K562 (cell line): Measurements from ENCODE around the gene TGFBR1. TPM values are rescaled to one million over a fixed set of nuclear protein-coding genes. Genes with fewer than 3 reads are reported as not detected.

Experiments used
- CEBPG ChIP-seq, 3 experiments: fragments of 200-800 bp in 1 of 3; sonication (Bioruptor generic) in 1 of 3; sonication (generic) in 1 of 3; formaldehyde crosslinking in 1 of 3; IDR thresholded peaks in 2 of 3; conservative IDR thresholded peaks in 1 of 3; 2 replicates each; pipeline versions ENCODE4 v1.6.1 to v1.8.0; 2016 to 2022; ENCODE audit warnings: missing compliant biosample characterization in 2 of 3, missing genetic modification characterization in 2 of 3, mild to moderate bottlenecking in 1 of 3, missing genetic modification reagents in 1 of 3
- ETS2 ChIP-seq: IDR thresholded peaks from 2 replicates; pipeline ENCODE4 v1.6.1; 2016; ENCODE audit warnings: borderline replicate concordance, missing genetic modification characterization, mild to moderate bottlenecking, moderate library complexity, missing compliant biosample characterization; ENCODE audit not compliant: poor library complexity, severe bottlenecking
- ETV5 ChIP-seq: sonication (generic); formaldehyde crosslinking; IDR thresholded peaks from 2 replicates; pipeline ENCODE4 v1.4.0; 2020; ENCODE audit warnings: low read depth, mild to moderate bottlenecking, missing genetic modification reagents
- HMGN3 ChIP-seq: IDR thresholded peaks from 2 replicates; pipeline ENCODE4 v1.6.1; 2011; ENCODE audit warnings: borderline replicate concordance, low read depth, mild to moderate bottlenecking, mixed read lengths, low read length; ENCODE audit not compliant: insufficient read length; ENCODE audit errors: extremely low read depth
- KDM5B ChIP-seq: fragments of 200-600 bp; sonication (generic); IDR thresholded peaks from 2 replicates; pipeline ENCODE4 v1.6.1; 2012; ENCODE audit warnings: low read depth, mild to moderate bottlenecking, moderate library complexity, low read length, control low read depth, inconsistent platforms; ENCODE audit not compliant: insufficient replicate concordance
- NR1H2 ChIP-seq: sonication (generic); formaldehyde crosslinking; IDR thresholded peaks from 2 replicates; pipeline ENCODE4 v1.4.0; 2020; ENCODE audit warnings: mild to moderate bottlenecking, missing genetic modification reagents
- POLR2H ChIP-seq: IDR thresholded peaks from 2 replicates; pipeline ENCODE4 v1.6.1; 2016; ENCODE audit warnings: missing genetic modification characterization, low read depth, mild to moderate bottlenecking, control low read depth, missing compliant biosample characterization, moderate library complexity
- SIRT6 ChIP-seq: IDR thresholded peaks from one replicate; pipeline ENCODE4 v1.6.1; 2012; ENCODE audit warnings: low read depth, mild to moderate bottlenecking, control low read depth, inconsistent platforms, low read length, moderate library complexity
- SP1 ChIP-seq: sonication (generic); formaldehyde crosslinking; IDR thresholded peaks from 2 replicates; pipeline ENCODE4 v1.8.1; 2022; ENCODE audit warnings: mild to moderate bottlenecking, missing genetic modification reagents
- TBP ChIP-seq: optimal IDR thresholded peaks from 2 replicates; pipeline ENCODE3; 2011; ENCODE audit warnings: low read depth, low read length, improper control_type of control experiment
- TFAP4 ChIP-seq: sonication (generic); formaldehyde crosslinking; IDR thresholded peaks from 2 replicates; pipeline ENCODE4 v1.8.0; 2022; ENCODE audit warnings: missing genetic modification reagents, mild to moderate bottlenecking, moderate library complexity, borderline replicate concordance
- ZKSCAN1 ChIP-seq: fragments of 150-350 bp; IDR thresholded peaks from 2 replicates; pipeline ENCODE4 v1.6.1; 2016; ENCODE audit warnings: low read depth, low read length
- ZMIZ1 ChIP-seq, 2 experiments: fragments of 150-350 bp in 1 of 2; IDR thresholded peaks; 2 replicates each; pipeline ENCODE4 v1.6.1; 2012 to 2016; ENCODE audit warnings: low read depth in 2 of 2, low read length in 2 of 2, mild to moderate bottlenecking in 1 of 2, moderate library complexity in 1 of 2
- ZNF277 ChIP-seq: fragments of 250-450 bp; sonication (Bioruptor Pico); IDR thresholded peaks from 2 replicates; pipeline ENCODE4 v1.8.0; 2022; ENCODE audit warnings: inconsistent platforms, mild to moderate bottlenecking, moderate library complexity, borderline replicate concordance
- ZNF41 ChIP-seq: fragments of 250-450 bp; sonication (Bioruptor Pico); conservative IDR thresholded peaks from 2 replicates; pipeline ENCODE4 v1.4.0; 2020; ENCODE audit warnings: mild to moderate bottlenecking
- ZNF445 ChIP-seq: fragments of 250-450 bp; sonication (Bioruptor Pico); IDR thresholded peaks from 2 replicates; pipeline ENCODE4 v1.4.0; 2020; ENCODE audit warnings: low read depth, mild to moderate bottlenecking, moderate library complexity
- polyA plus RNA-seq, 8 experiments: library from polyadenylated mRNA; depleted of rRNA in 4 of 8; stranded (reverse) in 5 of 8; unstranded in 3 of 8; fragments of >200 nt; fragmentation: Nextera tagmentation in 2 of 8; fragmentation: Illumina TruSeq in 1 of 8; extraction: Ambion mirVana in 2 of 8; extraction: Trizol in 1 of 8; gene quantifications; 2 replicates each; pipeline versions ENCODE4 v1.2.1 to v1.2.3, GENCODE V29; 2011 to 2014; ENCODE audit warnings: inconsistent platforms in 1 of 8, missing spikeins in 1 of 8
- total RNA-seq, 7 experiments: library from RNA; depleted of rRNA in 6 of 7; stranded (reverse); fragments of >200 nt in 6 of 7; fragmentation: Illumina TruSeq in 2 of 7; extraction: Trizol in 2 of 7; gene quantifications; 2 replicates each; pipeline versions ENCODE4 v1.2.1 to v1.2.3, GENCODE V29; 2011 to 2021; ENCODE audit warnings: low replicate concordance in 1 of 7
- TF ChIP-seq, protein P1 (sequence below): fragments of 250-450 bp; sonication (Bioruptor Pico); IDR thresholded peaks from 2 replicates; pipeline ENCODE4 v1.6.1; 2021; ENCODE audit warnings: mild to moderate bottlenecking

TGFBR1 gene
- total and polyA plus RNA-seq, 9 of the 15 experiments (the other 6 are each of a cell fraction or from before 2014, with no cell fraction given), result 15.5 to 62.4 (median 42.7) TPM

- TF ChIP-seq TBP, result peak; percentile 20
- TF ChIP-seq SP1 (CRISPR knock-in tag), result 0 out of 2 replicates have a peak, but pooled peaks have one; percentile 36
- peak; percentile 46 for TF ChIP-seq HMGN3
- TF ChIP-seq TFAP4, result peak; percentile 28; the same call in 1 of the 2 replicates
- TF ChIP-seq ETS2 (tag), result no peak
- no peak for TF ChIP-seq ZNF41 (CRISPR knock-in tag)
- TF ChIP-seq ZNF445 (CRISPR knock-in tag), result no peak
- TF ChIP-seq SIRT6, result no peak
- 0 out of 2 replicates have a peak, but pooled peaks have one; percentile 58 for TF ChIP-seq POLR2H (tag)
- TF ChIP-seq ZMIZ1 (IDR thresholded peaks at IDR 0.05; ENCODE audit: low read depth in 2 of 2, low read length in 2 of 2), result no peak
- no peak for TF ChIP-seq ZKSCAN1
- TF ChIP-seq NR1H2, result no peak
- TF ChIP-seq, protein P1, sequence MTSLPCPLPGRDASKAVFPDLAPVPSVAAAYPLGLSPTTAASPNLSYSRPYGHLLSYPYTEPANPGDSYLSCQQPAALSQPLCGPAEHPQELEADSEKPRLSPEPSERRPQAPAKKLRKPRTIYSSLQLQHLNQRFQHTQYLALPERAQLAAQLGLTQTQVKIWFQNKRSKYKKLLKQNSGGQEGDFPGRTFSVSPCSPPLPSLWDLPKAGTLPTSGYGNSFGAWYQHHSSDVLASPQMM (CRISPR knock-in tag), result no peak
- TF ChIP-seq CEBPG (CRISPR knock-in tag; IDR thresholded peaks at IDR 0.05), result no peak
- no peak for TF ChIP-seq CEBPG (tag; conservative IDR thresholded peaks at IDR 0.05 in 1 of 2, IDR thresholded peaks at IDR 0.05 in 1 of 2)
- peak; percentile 16 for TF ChIP-seq KDM5B
- TF ChIP-seq ZNF277 (CRISPR knock-in tag), result no peak
- TF ChIP-seq ETV5 (CRISPR knock-in tag), result peak; percentile 18; the same call in 1 of the 2 replicates
Observed at GRCh38 chr9:99105152-99106043, 485 bp downstream of the TGFBR1 start (continued).
